B cell (primary cell): ENCODE results near the gene ISLR. TPM values are rescaled to one million over a fixed set of nuclear protein-coding genes. Genes with fewer than 3 reads are reported as not detected.

Experiments used
- ATAC-seq: fragments of 200-7000 bp; cut with Tn5 transposase; one replicate; pipeline ENCODE4 v1.10.0; 2021; ENCODE audit warnings: low read depth, mild to moderate bottlenecking, moderate number of reproducible peaks, moderate library complexity
- CTCF ChIA-PET: fragments of 350-600 bp; sonication (Branson Sonifier 250); formaldehyde crosslinking; loops from one replicate; lab custom pipeline; 2021; ENCODE audit warnings: antibody characterized with exemption, inconsistent platforms; lab: Charles Lee
- POLR2A ChIA-PET: fragments of 350-600 bp; sonication (Branson Sonifier 250); formaldehyde crosslinking; loops from one replicate; lab custom pipeline; 2021; ENCODE audit warnings: antibody characterized with exemption; lab: Charles Lee
- DNase-seq: peaks from one replicate; pipeline ENCODE4 v3.0.0; 2013
- H2AFZ ChIP-seq: 2 replicates; pipeline ENCODE4 v1.6.1; 2012; ENCODE audit warnings: mild to moderate bottlenecking, low read depth, low read length; ENCODE audit not compliant: insufficient read depth, poor library complexity, severe bottlenecking
- H3K27ac ChIP-seq, 2 donors: 1 replicate in 1 of 2; 2 replicates in 1 of 2; pipeline ENCODE4 v1.5.1; 2012 to 2013; ENCODE audit warnings: low read length in 2 of 2, mild to moderate bottlenecking in 2 of 2, moderate library complexity in 1 of 2
- H3K27me3 ChIP-seq, 4 experiments: fragments of 200-600 bp in 1 of 4; sonication (generic) in 1 of 4; replicated peaks in 1 of 4; 1 replicate in 2 of 4; 2 replicates in 2 of 4; pipeline versions ENCODE4 v1.6.1 to v1.7.0; 2013 to 2016; ENCODE audit warnings: low read length in 3 of 4, mild to moderate bottlenecking in 2 of 4, mixed read lengths in 1 of 4, moderate library complexity in 1 of 4; ENCODE audit not compliant: insufficient read depth in 4 of 4, control insufficient read depth in 3 of 4; ENCODE audit errors: control extremely low read depth in 1 of 4
- H3K36me3 ChIP-seq, 2 experiments: replicated peaks in 1 of 2; 1 replicate in 1 of 2; 2 replicates in 1 of 2; pipeline versions ENCODE4 v1.6.1 to v1.7.1; 2013; ENCODE audit warnings: low read length in 1 of 2; ENCODE audit not compliant: insufficient read depth in 2 of 2, control insufficient read depth in 1 of 2; ENCODE audit errors: control extremely low read depth in 1 of 2, extremely low read depth in 1 of 2
- H3K4me1 ChIP-seq, 2 donors: fragments of 200-600 bp in 1 of 2; sonication (generic) in 1 of 2; 1 replicate in 1 of 2; 2 replicates in 1 of 2; pipeline versions ENCODE4 v1.5.1 to v1.6.1; 2013 to 2017; ENCODE audit warnings: low read length in 2 of 2; ENCODE audit not compliant: control insufficient read depth in 2 of 2, insufficient read depth in 2 of 2
- H3K4me2 ChIP-seq: replicated peaks from 2 replicates; pipeline ENCODE3; 2012; ENCODE audit warnings: mild to moderate bottlenecking, low read depth, low read length; ENCODE audit not compliant: poor library complexity, severe bottlenecking
- H3K4me3 ChIP-seq, 5 experiments: fragments of 200-600 bp in 1 of 5; sonication (generic) in 1 of 5; 1 replicate in 3 of 5; 2 replicates in 2 of 5; pipeline versions ENCODE4 v1.5.1 to v1.7.0; 2011 to 2016; ENCODE audit warnings: low read length in 4 of 5, mild to moderate bottlenecking in 4 of 5, low read depth in 2 of 5, control low read depth in 1 of 5, moderate library complexity in 1 of 5; ENCODE audit not compliant: insufficient read depth in 1 of 5; ENCODE audit errors: control extremely low read depth in 1 of 5, extremely low read depth in 1 of 5
- H3K79me2 ChIP-seq: fragments of 200-600 bp; sonication (generic); one replicate; pipeline ENCODE4 v1.6.0; 2016; ENCODE audit warnings: low read length; ENCODE audit not compliant: control insufficient read depth, insufficient read depth
- H3K9ac ChIP-seq: fragments of 200-600 bp; sonication (generic); 2 replicates; pipeline ENCODE4 v1.6.1; 2017; ENCODE audit warnings: mild to moderate bottlenecking, low read length, moderate library complexity
- H3K9me3 ChIP-seq, 3 donors: one replicate each; pipeline versions ENCODE4 v1.6.1 to v1.7.1; 2013; ENCODE audit warnings: low read length in 2 of 3; ENCODE audit not compliant: control insufficient read depth in 2 of 3, insufficient read depth in 1 of 3; ENCODE audit errors: control extremely low read depth in 1 of 3
- H4K20me1 ChIP-seq: 2 replicates; pipeline ENCODE4 v1.6.0; 2012; ENCODE audit warnings: mild to moderate bottlenecking, low read length; ENCODE audit not compliant: insufficient read depth, control insufficient read depth, poor library complexity, severe bottlenecking
- H3K27ac Mint-ChIP-seq: one replicate; pipeline ENCODE4 v1.8.0; 2021; ENCODE audit warnings: mixed read lengths
- H3K27me3 Mint-ChIP-seq: one replicate; pipeline ENCODE4 v1.8.0; 2021; ENCODE audit warnings: mixed read lengths
- H3K4me1 Mint-ChIP-seq: one replicate; pipeline ENCODE4 v1.8.0; 2021; ENCODE audit warnings: mixed read lengths
- H3K4me3 Mint-ChIP-seq: one replicate; pipeline ENCODE4 v1.8.0; 2021; ENCODE audit warnings: mixed read lengths
- H3K9me3 Mint-ChIP-seq: one replicate; pipeline ENCODE4 v1.8.0; 2022; ENCODE audit warnings: mixed read lengths; ENCODE audit not compliant: insufficient read depth
- EZH2 ChIP-seq: IDR thresholded peaks from 2 replicates; pipeline ENCODE4 v1.6.1; 2012; ENCODE audit warnings: borderline replicate concordance, low read depth, mild to moderate bottlenecking, moderate library complexity, low read length; ENCODE audit not compliant: insufficient read depth, poor library complexity, severe bottlenecking
- WGBS: methylation state at CpG from one replicate; pipeline ENCODE4 v1.1.5; 2013; ENCODE audit warnings: missing lambda C conversion rate; ENCODE audit not compliant: insufficient coverage; 5-methylcytosine and 5-hydroxymethylcytosine counted together
- intact Hi-C: fragments of 100-400 bp; cut with micrococcal nuclease; formaldehyde crosslinking; loops from one replicate; pipeline ENCODE4 v1.10.0; 2022
- polyA plus RNA-seq: library from polyadenylated mRNA; depleted of rRNA; stranded (reverse); fragments of >200 nt; gene quantifications from 2 replicates; pipeline ENCODE4 v1.2.3, GENCODE V29; 2012
- total RNA-seq, 2 donors: library from RNA; stranded (reverse); fragments of 120-200 nt in 1 of 2; gene quantifications; 1 replicate in 1 of 2; 2 replicates in 1 of 2; pipeline versions ENCODE4 v1.2.3 to v1.2.4, GENCODE V29; 2013 to 2022
- TF ChIP-seq, protein P1 (sequence below): fragments of 200-600 bp; IDR thresholded peaks from one replicate; pipeline ENCODE4 v1.8.0; 2022; ENCODE audit warnings: antibody characterized with exemption, mild to moderate bottlenecking

ISLR gene
- total and polyA plus RNA-seq, 2 donors (not counting 1 experiment from before 2014, with no cell fraction given), result not detected

DNA sequence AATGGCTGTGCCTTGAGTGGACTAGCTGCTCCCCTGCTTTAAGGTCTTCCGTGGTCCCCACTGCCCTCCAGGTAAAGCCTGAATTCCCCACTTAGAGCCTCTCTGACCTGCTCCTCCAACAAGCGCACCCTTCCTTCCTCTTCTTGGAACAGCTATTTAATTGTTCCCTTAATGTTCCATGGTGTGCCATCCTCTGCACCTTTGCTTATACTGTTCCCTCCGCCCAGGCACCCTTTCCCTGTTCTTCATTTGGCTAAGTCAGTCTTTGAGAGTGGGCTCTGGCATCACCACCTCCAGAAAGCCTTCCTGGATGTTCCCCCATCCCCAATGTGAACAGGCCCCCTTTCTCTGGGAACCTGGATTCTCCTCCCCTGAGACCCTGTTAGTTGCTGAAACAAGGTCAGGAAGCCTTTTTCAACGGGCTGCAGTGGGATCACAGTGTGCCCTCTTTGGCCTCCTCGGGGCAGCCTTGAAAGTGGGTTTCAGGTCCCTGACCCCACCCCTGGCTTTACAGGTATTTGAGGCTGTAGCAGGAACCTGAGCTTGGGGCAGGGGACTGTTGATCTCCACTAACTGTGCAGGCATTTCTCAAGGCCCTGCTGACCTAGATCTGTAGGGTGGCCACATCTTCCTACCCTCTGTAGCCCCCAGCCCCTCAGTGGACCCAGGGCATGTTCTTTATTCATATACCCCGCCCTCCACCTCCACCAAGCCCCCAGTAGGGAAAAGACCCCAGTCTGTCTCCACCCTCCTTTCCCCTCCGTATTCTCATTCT, 5.0 kb downstream of the ISLR start:
- H3K79me2 ChIP-seq, result no peaks in the 10 kb centered on the region
- H3K27me3 ChIP-seq, result no peaks in the 10 kb centered on the region
- H3K4me1 Mint-ChIP-seq, result no peaks in the 10 kb centered on the region
- no peak for DNase-seq
- H3K36me3 ChIP-seq, result no peaks in the 10 kb centered on the region
- H3K27ac ChIP-seq, result no peak overlapping the region
- ChIA-PET CTCF (no interaction called here), POLR2A (no interaction called here)
- H2AFZ ChIP-seq, result no peak overlapping the region
- no peak overlapping the region for H3K9ac ChIP-seq
- peaks cover 24% of the 10 kb centered on the region for H3K27me3 Mint-ChIP-seq
- H3K27ac Mint-ChIP-seq, result no peak overlapping the region
- 76% methylated on average over 7 of the region's 7 CpGs for WGBS
- no peak overlapping the region for H3K4me2 ChIP-seq
- peaks cover 0 to 3% (median 0%) of the 10 kb centered on the region in 3 donors for H3K9me3 ChIP-seq
- H4K20me1 ChIP-seq, result no peaks in the 10 kb centered on the region
- H3K4me3 ChIP-seq, result no peak overlapping the region
- no peaks in the 10 kb centered on the region for H3K4me1 ChIP-seq
- intact Hi-C loops, result no loop called here
- no peak for ATAC-seq
- H3K4me3 Mint-ChIP-seq, result no peak overlapping the region
- H3K9me3 Mint-ChIP-seq, result no peaks in the 10 kb centered on the region
- TF ChIP-seq EZH2, result no peak
- TF ChIP-seq, protein P1, sequence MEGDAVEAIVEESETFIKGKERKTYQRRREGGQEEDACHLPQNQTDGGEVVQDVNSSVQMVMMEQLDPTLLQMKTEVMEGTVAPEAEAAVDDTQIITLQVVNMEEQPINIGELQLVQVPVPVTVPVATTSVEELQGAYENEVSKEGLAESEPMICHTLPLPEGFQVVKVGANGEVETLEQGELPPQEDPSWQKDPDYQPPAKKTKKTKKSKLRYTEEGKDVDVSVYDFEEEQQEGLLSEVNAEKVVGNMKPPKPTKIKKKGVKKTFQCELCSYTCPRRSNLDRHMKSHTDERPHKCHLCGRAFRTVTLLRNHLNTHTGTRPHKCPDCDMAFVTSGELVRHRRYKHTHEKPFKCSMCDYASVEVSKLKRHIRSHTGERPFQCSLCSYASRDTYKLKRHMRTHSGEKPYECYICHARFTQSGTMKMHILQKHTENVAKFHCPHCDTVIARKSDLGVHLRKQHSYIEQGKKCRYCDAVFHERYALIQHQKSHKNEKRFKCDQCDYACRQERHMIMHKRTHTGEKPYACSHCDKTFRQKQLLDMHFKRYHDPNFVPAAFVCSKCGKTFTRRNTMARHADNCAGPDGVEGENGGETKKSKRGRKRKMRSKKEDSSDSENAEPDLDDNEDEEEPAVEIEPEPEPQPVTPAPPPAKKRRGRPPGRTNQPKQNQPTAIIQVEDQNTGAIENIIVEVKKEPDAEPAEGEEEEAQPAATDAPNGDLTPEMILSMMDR, result no peak

DNA sequence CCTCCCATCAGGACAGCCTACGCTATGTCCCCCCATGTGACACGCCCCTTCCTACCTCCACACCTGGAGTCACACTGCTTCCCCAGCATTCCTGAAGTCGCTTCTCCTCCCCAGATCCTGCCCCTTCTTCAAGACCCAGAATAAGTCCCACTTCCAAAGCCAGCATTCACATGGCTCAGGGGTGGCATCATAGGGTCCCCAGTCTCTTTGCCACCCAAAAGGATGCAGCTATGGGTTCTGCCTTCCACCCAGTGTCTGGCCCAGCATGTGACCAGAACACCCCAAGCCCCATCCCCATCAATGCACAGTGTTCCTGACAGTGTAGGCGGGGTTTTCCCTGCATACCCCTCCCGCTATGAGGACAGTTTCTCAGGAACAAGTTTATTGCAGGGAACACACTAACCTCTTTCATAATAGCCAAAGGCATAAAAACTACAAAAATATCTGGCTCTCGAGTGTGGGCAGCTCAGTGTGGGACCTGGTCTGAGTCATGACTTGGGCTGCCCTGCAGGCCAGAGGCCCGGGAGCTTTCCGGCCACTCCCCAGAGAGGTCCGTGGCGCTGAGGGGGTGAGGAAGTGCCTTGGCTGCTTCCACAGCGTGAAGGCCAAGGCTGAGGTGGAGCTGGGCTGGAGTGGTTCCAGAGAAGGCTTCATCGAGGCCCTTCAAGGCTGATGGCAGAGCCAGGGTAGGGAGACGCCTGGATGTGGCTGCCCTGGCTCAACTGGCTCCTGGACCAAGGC, 5.8 kb downstream of the ISLR start:
- Mint-ChIP-seq H3K4me3 (no peak overlapping the region), H3K27me3 (peaks cover 27% of the 10 kb centered on the region), H3K4me1 (no peaks in the 10 kb centered on the region), H3K27ac (no peak overlapping the region), H3K9me3 (no peaks in the 10 kb centered on the region)
- Histone ChIP-seq H3K79me2 (no peaks in the 10 kb centered on the region), H3K36me3 (no peaks in the 10 kb centered on the region), H4K20me1 (no peaks in the 10 kb centered on the region), H3K27me3 (no peaks in the 10 kb centered on the region), H3K9ac (no peak overlapping the region), H3K9me3 (peaks cover 0 to 3% (median 0%) of the 10 kb centered on the region in 3 donors), H3K4me2 (no peak overlapping the region), H3K27ac (no peak overlapping the region), H3K4me1 (no peaks in the 10 kb centered on the region), H3K4me3 (no peak overlapping the region), H2AFZ (no peak overlapping the region)
- intact Hi-C loops, result no loop called here
- WGBS, result 84% methylated on average over 12 of the region's 13 CpGs
- POLR2A ChIA-PET, result no interaction called here
- DNase-seq (no peak), ATAC-seq (no peak)
- TF ChIP-seq EZH2, result no peak
- TF ChIP-seq, protein P1, result no peak
- CTCF ChIA-PET, result no interaction called here
